Keratinocyte (primary cell): ENCODE measurements around the gene SCN9A. TPM values are rescaled to one million over a fixed set of nuclear protein-coding genes. Genes with fewer than 3 reads are reported as not detected.
A peak's percentile ranks its signal among the peaks of the same experiment; 100 is the strongest.

Experiments used
- DNase-seq: peaks from one replicate; pipeline ENCODE4 v3.0.0-alpha.2; 2011; ENCODE audit warnings: low read depth, missing footprints, low spot score
- FAIRE-seq: peaks from 2 replicates; lab custom pipeline; 2011; peaks lifted over from hg19 to GRCh38; lab: Jason Lieb, UNC
- H2AFZ ChIP-seq: 2 replicates; pipeline ENCODE4 v1.6.0; 2012; ENCODE audit warnings: low read length, control low read depth, inconsistent platforms; ENCODE audit not compliant: control insufficient read depth
- H3K27ac ChIP-seq: 2 replicates; pipeline ENCODE4 v1.5.1; 2011; ENCODE audit warnings: low read length; ENCODE audit not compliant: control insufficient read depth, insufficient read depth
- H3K27me3 ChIP-seq: 3 replicates; pipeline ENCODE4 v1.6.0; 2011; ENCODE audit warnings: low read length; ENCODE audit not compliant: control insufficient read depth, insufficient read depth; ENCODE audit errors: extremely low read depth
- H3K36me3 ChIP-seq, 2 experiments: 2 replicates in 1 of 2; 3 replicates in 1 of 2; pipeline ENCODE4 v1.5.1; 2011; ENCODE audit warnings: low read length in 2 of 2, mild to moderate bottlenecking in 1 of 2; ENCODE audit not compliant: control insufficient read depth in 2 of 2, insufficient read depth in 2 of 2; ENCODE audit errors: extremely low read depth in 1 of 2
- H3K4me1 ChIP-seq: 3 replicates; pipeline ENCODE4 v1.5.1; 2011; ENCODE audit warnings: low read length; ENCODE audit not compliant: control insufficient read depth, insufficient read depth; ENCODE audit errors: extremely low read depth
- H3K4me2 ChIP-seq: 3 replicates; pipeline ENCODE4 v1.6.0; 2011; ENCODE audit warnings: low read depth, low read length; ENCODE audit not compliant: control insufficient read depth, insufficient read depth; ENCODE audit errors: extremely low read depth
- H3K4me3 ChIP-seq, 3 experiments: fragments of 200-600 bp in 1 of 3; sonication (generic) in 1 of 3; 2 replicates in 2 of 3; 3 replicates in 1 of 3; pipeline ENCODE4 v1.5.1; 2011 to 2016; ENCODE audit warnings: low read length in 3 of 3, mild to moderate bottlenecking in 3 of 3, control low read depth in 2 of 3, inconsistent platforms in 1 of 3, low read depth in 1 of 3, mixed read lengths in 1 of 3, mixed run types in 1 of 3, moderate library complexity in 1 of 3; ENCODE audit not compliant: control insufficient read depth in 2 of 3, insufficient read depth in 2 of 3; ENCODE audit errors: extremely low read depth in 1 of 3
- H3K79me2 ChIP-seq: 2 replicates; pipeline ENCODE4 v1.6.0; 2012; ENCODE audit warnings: low read length; ENCODE audit not compliant: control insufficient read depth, insufficient read depth
- H3K9ac ChIP-seq: 3 replicates; pipeline ENCODE4 v1.6.0; 2011; ENCODE audit warnings: low read length; ENCODE audit not compliant: control insufficient read depth, insufficient read depth; ENCODE audit errors: extremely low read depth
- H3K9me1 ChIP-seq: 3 replicates; pipeline ENCODE4 v1.6.0; 2011; ENCODE audit warnings: low read length; ENCODE audit not compliant: control insufficient read depth, insufficient read depth; ENCODE audit errors: extremely low read depth
- H3K9me3 ChIP-seq: 2 replicates; pipeline ENCODE4 v1.5.1; 2012; ENCODE audit warnings: low read depth, low read length; ENCODE audit not compliant: control insufficient read depth
- H4K20me1 ChIP-seq: 3 replicates; pipeline ENCODE4 v1.6.0; 2011; ENCODE audit warnings: low read length; ENCODE audit not compliant: control insufficient read depth, insufficient read depth; ENCODE audit errors: extremely low read depth
- EZH2 ChIP-seq: IDR thresholded peaks from one replicate; pipeline ENCODE4 v1.6.1; 2012; ENCODE audit warnings: inconsistent platforms, mild to moderate bottlenecking, low read length, moderate library complexity
- dilution Hi-C: fragments of 300-500 bp; cut with MboI; formaldehyde crosslinking; loops from one replicate; pipeline ENCODE4 v1.7.0; 2020; ENCODE audit warnings: low sequenced_read_pairs; ENCODE audit not compliant: extremely low pct_ligation_motif_present
- polyA plus RNA-seq, 5 experiments: library from polyadenylated mRNA; depleted of rRNA in 3 of 5; stranded (reverse) in 3 of 5; stranded (forward) in 1 of 5; unstranded in 1 of 5; fragments of >200 nt; gene quantifications; 1 replicate in 1 of 5; 2 replicates in 3 of 5; 3 replicates in 1 of 5; pipeline versions ENCODE4 v1.2.1 to v1.2.3, GENCODE V29; 2011 to 2012; ENCODE audit warnings: missing spikeins in 2 of 5, low read depth in 1 of 5, low replicate concordance in 1 of 5
- TF ChIP-seq, protein P1 (sequence below), 3 experiments: IDR thresholded peaks in 1 of 3; conservative IDR thresholded peaks in 1 of 3; optimal IDR thresholded peaks in 1 of 3; 2 replicates in 2 of 3; 3 replicates in 1 of 3; pipeline versions ENCODE3 to v1.5.1; 2011; ENCODE audit warnings: low read length in 3 of 3, mild to moderate bottlenecking in 3 of 3, moderate library complexity in 2 of 3, control low read depth in 1 of 3, inconsistent platforms in 1 of 3; ENCODE audit not compliant: insufficient read depth in 2 of 3; ENCODE audit errors: extremely low read depth in 1 of 3

The SCN9A gene
- polyA plus RNA-seq, 1 donor (not counting 4 experiments of a cell fraction or from before 2014, with no cell fraction given) = 0.10 TPM

DNA sequence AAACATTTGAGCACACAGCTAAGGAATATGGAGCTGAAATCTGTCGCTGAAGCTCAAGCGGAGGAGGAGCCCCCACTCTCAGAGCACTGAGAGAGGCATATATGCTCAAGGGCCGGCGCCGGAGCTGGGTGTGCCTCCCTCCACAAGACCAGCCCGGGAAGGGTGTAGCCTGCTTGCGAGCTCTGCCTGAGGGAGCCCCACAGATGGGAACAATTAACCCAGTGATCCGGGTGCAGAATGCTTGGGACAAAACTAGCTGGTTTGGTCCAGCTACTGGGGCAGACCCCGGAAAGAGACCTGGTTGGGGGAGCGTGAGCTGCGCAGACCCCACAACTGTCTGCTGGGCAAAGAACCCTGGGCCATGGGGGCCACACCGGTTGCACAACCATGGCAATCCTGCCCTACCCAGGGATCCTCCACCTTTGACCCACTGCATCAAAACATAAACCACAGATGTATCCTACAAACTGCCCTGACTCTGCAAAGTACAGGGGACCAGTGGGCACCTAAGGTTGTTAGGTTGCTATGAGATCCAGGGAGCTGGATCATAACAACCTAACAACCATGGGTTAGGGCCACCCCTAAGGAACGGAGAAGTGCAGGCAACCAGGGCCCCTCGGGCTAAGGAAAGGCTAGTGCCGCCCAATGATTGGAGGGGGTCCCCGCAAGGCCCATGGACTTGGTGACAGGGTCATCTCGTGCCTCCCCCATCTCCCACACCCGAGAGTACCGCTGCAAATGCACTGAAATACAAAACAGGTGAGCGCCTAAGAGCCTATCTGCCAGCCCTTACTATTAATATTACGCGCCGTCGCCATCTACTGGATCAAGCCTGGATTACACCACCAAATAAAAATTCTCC is 194.6 kb downstream of the SCN9A start:
- no peak overlapping the region for H2AFZ ChIP-seq
- no peak overlapping the region for H3K4me2 ChIP-seq
- no peak overlapping the region for H3K9ac ChIP-seq
- no peaks in the 10 kb centered on the region for H4K20me1 ChIP-seq
- dilution Hi-C loops = no loop called here
- FAIRE-seq (peak; percentile 67), DNase-seq (no peak)
- H3K27ac ChIP-seq = no peak overlapping the region
- H3K4me3 ChIP-seq = no peak overlapping the region
- no peaks in the 10 kb centered on the region for H3K36me3 ChIP-seq
- no peaks in the 10 kb centered on the region for H3K79me2 ChIP-seq
- H3K9me3 ChIP-seq = no peaks in the 10 kb centered on the region
- no peaks in the 10 kb centered on the region for H3K9me1 ChIP-seq
- TF ChIP-seq, protein P1, sequence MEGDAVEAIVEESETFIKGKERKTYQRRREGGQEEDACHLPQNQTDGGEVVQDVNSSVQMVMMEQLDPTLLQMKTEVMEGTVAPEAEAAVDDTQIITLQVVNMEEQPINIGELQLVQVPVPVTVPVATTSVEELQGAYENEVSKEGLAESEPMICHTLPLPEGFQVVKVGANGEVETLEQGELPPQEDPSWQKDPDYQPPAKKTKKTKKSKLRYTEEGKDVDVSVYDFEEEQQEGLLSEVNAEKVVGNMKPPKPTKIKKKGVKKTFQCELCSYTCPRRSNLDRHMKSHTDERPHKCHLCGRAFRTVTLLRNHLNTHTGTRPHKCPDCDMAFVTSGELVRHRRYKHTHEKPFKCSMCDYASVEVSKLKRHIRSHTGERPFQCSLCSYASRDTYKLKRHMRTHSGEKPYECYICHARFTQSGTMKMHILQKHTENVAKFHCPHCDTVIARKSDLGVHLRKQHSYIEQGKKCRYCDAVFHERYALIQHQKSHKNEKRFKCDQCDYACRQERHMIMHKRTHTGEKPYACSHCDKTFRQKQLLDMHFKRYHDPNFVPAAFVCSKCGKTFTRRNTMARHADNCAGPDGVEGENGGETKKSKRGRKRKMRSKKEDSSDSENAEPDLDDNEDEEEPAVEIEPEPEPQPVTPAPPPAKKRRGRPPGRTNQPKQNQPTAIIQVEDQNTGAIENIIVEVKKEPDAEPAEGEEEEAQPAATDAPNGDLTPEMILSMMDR (optimal IDR thresholded peaks at IDR 0.05 in 1 of 3, IDR thresholded peaks at IDR 0.05 in 1 of 3, conservative IDR thresholded peaks at IDR 0.05 in 1 of 3; ENCODE audit: extremely low read depth in 1 of 3, insufficient read depth in 2 of 3, low read length in 3 of 3) = peak; percentile 56 to 65 (median 63)
- no peak for TF ChIP-seq EZH2
- H3K27me3 ChIP-seq = no peaks in the 10 kb centered on the region
- peaks cover 8% of the 10 kb centered on the region for H3K4me1 ChIP-seq

DNA sequence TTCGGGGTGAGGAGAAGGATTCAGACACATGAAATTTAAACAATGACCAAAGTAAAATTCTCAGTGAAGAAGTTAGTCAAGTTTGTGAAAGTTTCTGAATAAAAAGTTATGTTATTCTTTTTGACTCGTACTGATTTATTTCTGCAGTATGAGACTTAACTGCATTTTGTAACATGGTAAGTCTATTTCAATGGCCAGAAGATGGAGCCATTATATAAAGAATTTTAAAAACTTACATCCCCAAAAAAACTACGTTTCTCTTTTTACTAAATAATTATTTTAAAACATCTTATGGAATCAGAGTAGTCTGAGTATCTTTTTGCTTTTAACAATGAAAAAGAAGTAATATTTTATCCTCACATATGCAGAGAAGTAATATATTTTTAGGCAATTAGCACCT is 196.5 kb downstream of the SCN9A start:
- FAIRE-seq = no peak
- dilution Hi-C loops = no loop called here

More for the DNA sequence above, 196.5 kb downstream of the SCN9A start:
- no peaks in the 10 kb centered on the region for H3K9me1 ChIP-seq
- H3K4me1 ChIP-seq = peaks cover 3% of the 10 kb centered on the region
- H3K9me3 ChIP-seq = no peaks in the 10 kb centered on the region
- no peak overlapping the region for H3K4me3 ChIP-seq
- no peaks in the 10 kb centered on the region for H3K36me3 ChIP-seq
- H3K79me2 ChIP-seq = no peaks in the 10 kb centered on the region
- DNase-seq = no peak
- H3K27ac ChIP-seq = no peak overlapping the region
- TF ChIP-seq, protein P1 (optimal IDR thresholded peaks at IDR 0.05 in 1 of 3, IDR thresholded peaks at IDR 0.05 in 1 of 3, conservative IDR thresholded peaks at IDR 0.05 in 1 of 3; ENCODE audit: extremely low read depth in 1 of 3, insufficient read depth in 2 of 3, low read length in 3 of 3) = no peak
- no peak for TF ChIP-seq EZH2
- no peak overlapping the region for H2AFZ ChIP-seq
- no peaks in the 10 kb centered on the region for H4K20me1 ChIP-seq
- no peak overlapping the region for H3K9ac ChIP-seq
- H3K4me2 ChIP-seq = no peak overlapping the region
- H3K27me3 ChIP-seq = no peaks in the 10 kb centered on the region
